DOHH2 (cell line): ENCODE measurements around the gene TUBB2B.

Experiments
- H3F3A ChIP-seq: fragments of 200-600 bp; sonication (generic), shearing (Covaris generic); 2 replicates; pipeline ENCODE4 v1.6.0; 2016; ENCODE audit warnings: antibody characterized with exemption, mild to moderate bottlenecking; ENCODE audit not compliant: control insufficient read depth, insufficient read depth
- H3K27ac ChIP-seq: fragments of 200-600 bp; sonication (generic); 2 replicates; pipeline ENCODE4 v1.5.1; 2014; ENCODE audit warnings: low read depth, mild to moderate bottlenecking, low read length, moderate library complexity
- H3K27me3 ChIP-seq: fragments of 200-600 bp; sonication (generic); 2 replicates; pipeline ENCODE4 v1.6.1; 2014; ENCODE audit warnings: mild to moderate bottlenecking, low read length, mixed read lengths; ENCODE audit not compliant: control insufficient read depth
- H3K36me3 ChIP-seq: fragments of 200-600 bp; sonication (generic); 2 replicates; pipeline ENCODE4 v1.6.1; 2014; ENCODE audit warnings: mild to moderate bottlenecking, low read length, moderate library complexity, mixed read lengths; ENCODE audit not compliant: control insufficient read depth
- H3K4me1 ChIP-seq: fragments of 200-600 bp; sonication (generic); 2 replicates; pipeline ENCODE4 v1.6.1; 2014; ENCODE audit warnings: mild to moderate bottlenecking, low read length, mixed read lengths; ENCODE audit not compliant: control insufficient read depth
- H3K4me2 ChIP-seq: fragments of 200-600 bp; sonication (generic); 2 replicates; pipeline ENCODE4 v1.6.0; 2014; ENCODE audit warnings: mild to moderate bottlenecking, low read length, moderate library complexity
- H3K4me3 ChIP-seq: fragments of 200-600 bp; sonication (generic); 2 replicates; pipeline ENCODE4 v1.5.1; 2014; ENCODE audit warnings: mild to moderate bottlenecking, low read length, mixed read lengths
- H3K79me2 ChIP-seq: fragments of 200-600 bp; sonication (generic); 2 replicates; pipeline ENCODE4 v1.6.1; 2014; ENCODE audit warnings: mild to moderate bottlenecking, low read length, mixed read lengths; ENCODE audit not compliant: control insufficient read depth
- H3K9me2 ChIP-seq: fragments of 200-600 bp; sonication (generic); replicated peaks from 2 replicates; pipeline ENCODE4 v1.6.1; 2014; ENCODE audit warnings: mild to moderate bottlenecking, low read length, mixed read lengths; ENCODE audit not compliant: control insufficient read depth
- H3K9me3 ChIP-seq: fragments of 200-600 bp; sonication (generic); 2 replicates; pipeline ENCODE4 v1.6.1; 2014; ENCODE audit warnings: antibody characterized with exemption, low read length, mixed read lengths; ENCODE audit not compliant: control insufficient read depth, insufficient read depth
- H4K20me1 ChIP-seq: fragments of 200-600 bp; sonication (generic); 2 replicates; pipeline ENCODE4 v1.6.0; 2014; ENCODE audit warnings: low read depth, mild to moderate bottlenecking, antibody characterized with exemption, low read length, moderate library complexity; ENCODE audit not compliant: control insufficient read depth, insufficient read depth
- CTCF ChIP-seq: fragments of 200-600 bp; sonication (generic); IDR thresholded peaks from one replicate; pipeline ENCODE4 v1.5.1; 2014; ENCODE audit warnings: antibody characterized with exemption, mild to moderate bottlenecking, low read depth, low read length; ENCODE audit not compliant: poor library complexity, severe bottlenecking
- EZH2phosphoT487 ChIP-seq: fragments of 200-600 bp; sonication (generic); IDR thresholded peaks from 2 replicates; pipeline ENCODE4 v1.6.1; 2017; ENCODE audit warnings: borderline replicate concordance, mild to moderate bottlenecking, antibody characterized with exemption, low read length, moderate library complexity, mixed read lengths

TUBB2B gene

DNA sequence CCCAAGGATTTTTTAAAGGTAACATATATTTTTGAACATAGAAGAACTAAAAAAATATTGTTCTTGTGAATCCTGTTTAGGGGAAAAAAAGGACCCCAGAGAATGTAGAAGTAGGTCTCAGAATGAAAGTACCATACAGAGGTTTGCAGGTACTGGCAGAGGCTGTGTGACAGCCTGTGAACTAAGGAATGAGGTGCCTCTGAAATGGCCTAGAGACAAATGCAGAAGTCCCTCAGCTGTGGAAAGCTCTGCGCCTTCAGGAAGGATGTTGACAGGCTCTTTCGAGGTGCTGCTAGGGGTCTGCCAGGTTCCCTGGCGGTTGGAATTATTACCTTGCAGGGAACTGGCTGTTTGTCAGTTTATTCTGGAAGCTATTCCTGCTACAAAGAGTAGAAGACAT, 8.6 kb upstream of the TUBB2B start:
- Histone ChIP-seq H3K4me3 (no peak overlapping the region), H3K36me3 (no peaks in the 10 kb centered on the region), H3K4me2 (peak overlapping the region; percentile 19; the same call in 1 of the 2 replicates), H4K20me1 (no peaks in the 10 kb centered on the region), H3K9me3 (no peaks in the 10 kb centered on the region), H3K4me1 (peaks cover 38% of the 10 kb centered on the region), H3K9me2 (no peaks in the 10 kb centered on the region), H3K27ac (no peak overlapping the region), H3K27me3 (peaks cover 39% of the 10 kb centered on the region), H3K79me2 (no peaks in the 10 kb centered on the region), H3F3A (no peaks in the 10 kb centered on the region; the same call in 1 of the 2 replicates)
- TF ChIP-seq EZH2phosphoT487 (no peak), CTCF (no peak)

- TF ChIP-seq CTCF, result no peak
- no peak for TF ChIP-seq EZH2phosphoT487
- no peak overlapping the region for H3K27ac ChIP-seq
- peak overlapping the region; percentile 19; the same call in 1 of the 2 replicates for H3K4me2 ChIP-seq
- H3K4me1 ChIP-seq, result peaks cover 43% of the 10 kb centered on the region
- no peaks in the 10 kb centered on the region for H3K9me2 ChIP-seq
- H4K20me1 ChIP-seq, result 0 out of 2 replicates have a peak, but pooled peaks cover 2% of the 10 kb centered on the region
- no peaks in the 10 kb centered on the region for H3K9me3 ChIP-seq
- no peak overlapping the region for H3K4me3 ChIP-seq
- H3K36me3 ChIP-seq, result no peaks in the 10 kb centered on the region
- peaks cover 2% of the 10 kb centered on the region for H3F3A ChIP-seq
- H3K27me3 ChIP-seq, result peaks cover 44% of the 10 kb centered on the region
- H3K79me2 ChIP-seq, result no peaks in the 10 kb centered on the region
Measured at GRCh38 chr6:3235486-3235885, 8.0 kb upstream of the TUBB2B start.

DNA sequence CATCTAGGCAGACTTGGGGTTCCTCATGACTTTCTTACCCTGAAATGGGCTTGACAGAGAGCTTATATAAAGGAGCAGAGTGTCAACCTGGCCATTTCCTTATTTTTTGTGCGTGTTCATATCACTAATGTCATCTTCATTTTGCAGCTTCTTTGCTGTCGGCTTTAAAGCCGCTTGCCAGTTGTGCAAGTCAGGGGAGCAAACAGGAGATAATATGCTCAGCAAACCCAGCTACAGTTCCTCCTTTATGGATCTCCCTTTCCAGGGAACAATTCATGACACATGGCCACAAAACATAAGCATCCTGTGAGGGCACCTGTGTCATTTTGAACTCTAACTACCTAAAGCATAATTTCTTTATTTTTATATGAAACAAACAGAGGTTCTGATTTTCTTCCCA, 6.5 kb upstream of the TUBB2B start:
- TF ChIP-seq CTCF, result no peak
- TF ChIP-seq EZH2phosphoT487, result no peak
- no peak overlapping the region for H3K27ac ChIP-seq
- H3K79me2 ChIP-seq, result no peaks in the 10 kb centered on the region
- H3K4me2 ChIP-seq, result no peak overlapping the region
- H3F3A ChIP-seq, result peaks cover 5% of the 10 kb centered on the region
- H3K4me3 ChIP-seq, result no peak overlapping the region
- H4K20me1 ChIP-seq, result peaks cover 8% of the 10 kb centered on the region; the same call in 1 of the 2 replicates
- no peaks in the 10 kb centered on the region for H3K9me2 ChIP-seq
- H3K9me3 ChIP-seq, result no peaks in the 10 kb centered on the region
- H3K4me1 ChIP-seq, result peaks cover 59% of the 10 kb centered on the region
- no peaks in the 10 kb centered on the region for H3K36me3 ChIP-seq
- peaks cover 57% of the 10 kb centered on the region for H3K27me3 ChIP-seq
